ENCODE results near the gene MAP4K2. TPM values are rescaled to one million over a fixed set of nuclear protein-coding genes. Genes with fewer than 3 reads are reported as not detected.

Gene MAP4K2
- total and polyA plus RNA-seq, 2 of the 13 experiments (the other 11 are each of a cell fraction or from before 2014, with no cell fraction given) = 8.3 to 17.6 TPM

- TF ChIP-seq RBFOX2 (IDR thresholded peaks at IDR 0.05; ENCODE audit: low read depth, low read length) = peak; percentile 35; the same call in 1 of the 2 replicates
- no peak for TF ChIP-seq RXRA (CRISPR knock-in tag; IDR thresholded peaks at IDR 0.05)
- no peak for TF ChIP-seq U2AF1 (optimal IDR thresholded peaks at IDR 0.05; ENCODE audit: low read depth, low read length)
- TF ChIP-seq, protein P1, sequence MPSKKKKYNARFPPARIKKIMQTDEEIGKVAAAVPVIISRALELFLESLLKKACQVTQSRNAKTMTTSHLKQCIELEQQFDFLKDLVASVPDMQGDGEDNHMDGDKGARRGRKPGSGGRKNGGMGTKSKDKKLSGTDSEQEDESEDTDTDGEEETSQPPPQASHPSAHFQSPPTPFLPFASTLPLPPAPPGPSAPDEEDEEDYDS (CRISPR knock-in tag; IDR thresholded peaks at IDR 0.05) = no peak
- TF ChIP-seq PHF8 (CRISPR knock-in tag; IDR thresholded peaks at IDR 0.05) = peak; percentile 33; the same call in 1 of the 2 replicates
- TF ChIP-seq, protein P2, sequence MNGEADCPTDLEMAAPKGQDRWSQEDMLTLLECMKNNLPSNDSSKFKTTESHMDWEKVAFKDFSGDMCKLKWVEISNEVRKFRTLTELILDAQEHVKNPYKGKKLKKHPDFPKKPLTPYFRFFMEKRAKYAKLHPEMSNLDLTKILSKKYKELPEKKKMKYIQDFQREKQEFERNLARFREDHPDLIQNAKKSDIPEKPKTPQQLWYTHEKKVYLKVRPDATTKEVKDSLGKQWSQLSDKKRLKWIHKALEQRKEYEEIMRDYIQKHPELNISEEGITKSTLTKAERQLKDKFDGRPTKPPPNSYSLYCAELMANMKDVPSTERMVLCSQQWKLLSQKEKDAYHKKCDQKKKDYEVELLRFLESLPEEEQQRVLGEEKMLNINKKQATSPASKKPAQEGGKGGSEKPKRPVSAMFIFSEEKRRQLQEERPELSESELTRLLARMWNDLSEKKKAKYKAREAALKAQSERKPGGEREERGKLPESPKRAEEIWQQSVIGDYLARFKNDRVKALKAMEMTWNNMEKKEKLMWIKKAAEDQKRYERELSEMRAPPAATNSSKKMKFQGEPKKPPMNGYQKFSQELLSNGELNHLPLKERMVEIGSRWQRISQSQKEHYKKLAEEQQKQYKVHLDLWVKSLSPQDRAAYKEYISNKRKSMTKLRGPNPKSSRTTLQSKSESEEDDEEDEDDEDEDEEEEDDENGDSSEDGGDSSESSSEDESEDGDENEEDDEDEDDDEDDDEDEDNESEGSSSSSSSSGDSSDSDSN (CRISPR knock-in tag; IDR thresholded peaks at IDR 0.05) = peak; percentile 54; the same call in 1 of the 2 replicates
- 0 out of 2 replicates have a peak, but pooled peaks have one; percentile 3 for TF ChIP-seq SP5 (CRISPR knock-in tag; IDR thresholded peaks at IDR 0.05; ENCODE audit: borderline replicate concordance, low read depth)
- TF ChIP-seq SNAPC5 (CRISPR knock-in tag; IDR thresholded peaks at IDR 0.05; ENCODE audit: borderline replicate concordance) = 0 out of 2 replicates have a peak, but pooled peaks have one; percentile 26
- TF ChIP-seq MTA1 (CRISPR knock-in tag; IDR thresholded peaks at IDR 0.05; ENCODE audit: borderline replicate concordance) = peak; percentile 58
- TF ChIP-seq HCFC1 (IDR thresholded peaks at IDR 0.05; ENCODE audit: low read depth, low read length) = peak; percentile 49; the same call in 1 of the 2 replicates
- TF ChIP-seq ARNTL (CRISPR knock-in tag; IDR thresholded peaks at IDR 0.05) = peak; percentile 25; the same call in 1 of the 2 replicates
- TF ChIP-seq SAP130 (CRISPR knock-in tag; IDR thresholded peaks at IDR 0.05; ENCODE audit: low read depth) = 0 out of 2 replicates have a peak, but pooled peaks have one; percentile 21
- TF ChIP-seq, protein P3, sequence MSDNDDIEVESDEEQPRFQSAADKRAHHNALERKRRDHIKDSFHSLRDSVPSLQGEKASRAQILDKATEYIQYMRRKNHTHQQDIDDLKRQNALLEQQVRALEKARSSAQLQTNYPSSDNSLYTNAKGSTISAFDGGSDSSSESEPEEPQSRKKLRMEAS (IDR thresholded peaks at IDR 0.05) = peak; percentile 63
- TF ChIP-seq EEA1 (CRISPR knock-in tag; IDR thresholded peaks at IDR 0.05; ENCODE audit: borderline replicate concordance) = peak; percentile 60; the same call in 1 of the 2 replicates
- TF ChIP-seq ZNF678 (CRISPR knock-in tag; IDR thresholded peaks at IDR 0.05) = peak; percentile 48; the same call in 1 of the 2 replicates
- no peak for TF ChIP-seq CHD2 (IDR thresholded peaks at IDR 0.05; ENCODE audit: low read depth, low read length)
- TF ChIP-seq, protein P4, sequence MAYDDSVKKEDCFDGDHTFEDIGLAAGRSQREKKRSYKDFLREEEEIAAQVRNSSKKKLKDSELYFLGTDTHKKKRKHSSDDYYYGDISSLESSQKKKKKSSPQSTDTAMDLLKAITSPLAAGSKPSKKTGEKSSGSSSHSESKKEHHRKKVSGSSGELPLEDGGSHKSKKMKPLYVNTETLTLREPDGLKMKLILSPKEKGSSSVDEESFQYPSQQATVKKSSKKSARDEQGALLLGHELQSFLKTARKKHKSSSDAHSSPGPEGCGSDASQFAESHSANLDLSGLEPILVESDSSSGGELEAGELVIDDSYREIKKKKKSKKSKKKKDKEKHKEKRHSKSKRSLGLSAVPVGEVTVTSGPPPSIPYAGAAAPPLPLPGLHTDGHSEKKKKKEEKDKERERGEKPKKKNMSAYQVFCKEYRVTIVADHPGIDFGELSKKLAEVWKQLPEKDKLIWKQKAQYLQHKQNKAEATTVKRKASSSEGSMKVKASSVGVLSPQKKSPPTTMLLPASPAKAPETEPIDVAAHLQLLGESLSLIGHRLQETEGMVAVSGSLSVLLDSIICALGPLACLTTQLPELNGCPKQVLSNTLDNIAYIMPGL (CRISPR knock-in tag; IDR thresholded peaks at IDR 0.05; ENCODE audit: borderline replicate concordance in 1 of 2, low read depth in 1 of 2) = peak; percentile 39 to 43; a peak in 1 of 4 replicates
- peak; percentile 28; the same call in 1 of the 2 replicates for TF ChIP-seq ZNF768 (CRISPR knock-in tag; IDR thresholded peaks at IDR 0.05)
- TF ChIP-seq SPEN (CRISPR knock-in tag; IDR thresholded peaks at IDR 0.05; ENCODE audit: low read depth) = 0 out of 2 replicates have a peak, but pooled peaks have one; percentile 18
- peak; percentile 8; the same call in 1 of the 2 replicates for TF ChIP-seq MED1 (CRISPR knock-in tag; IDR thresholded peaks at IDR 0.05)
- TF ChIP-seq ZNF552 (CRISPR knock-in tag; IDR thresholded peaks at IDR 0.05; ENCODE audit: borderline replicate concordance) = 0 out of 2 replicates have a peak, but pooled peaks have one; percentile 8
- no peak for TF ChIP-seq HNRNPH1 (optimal IDR thresholded peaks at IDR 0.05; ENCODE audit: low read depth, low read length)
- TF ChIP-seq RAD51 (IDR thresholded peaks at IDR 0.05; ENCODE audit: borderline replicate concordance) = no peak
- peak; percentile 89; the same call in 1 of the 2 replicates for TF ChIP-seq ZNF556 (CRISPR knock-in tag; IDR thresholded peaks at IDR 0.05; ENCODE audit: borderline replicate concordance)
- TF ChIP-seq ZNF431 (CRISPR knock-in tag; IDR thresholded peaks at IDR 0.05; ENCODE audit: borderline replicate concordance, low read depth) = 0 out of 2 replicates have a peak, but pooled peaks have one; percentile 38
These were observed 41.5 kb upstream of the MAP4K2 start, which contains the start of gene CDC42BPG (continued) for GRCh38 chr11:64844330-64845128.
